ENCODE measurements around the gene WIPF1. TPM values are rescaled to one million over a fixed set of nuclear protein-coding genes. Genes with fewer than 3 reads are reported as not detected.

WIPF1 gene, protein sequence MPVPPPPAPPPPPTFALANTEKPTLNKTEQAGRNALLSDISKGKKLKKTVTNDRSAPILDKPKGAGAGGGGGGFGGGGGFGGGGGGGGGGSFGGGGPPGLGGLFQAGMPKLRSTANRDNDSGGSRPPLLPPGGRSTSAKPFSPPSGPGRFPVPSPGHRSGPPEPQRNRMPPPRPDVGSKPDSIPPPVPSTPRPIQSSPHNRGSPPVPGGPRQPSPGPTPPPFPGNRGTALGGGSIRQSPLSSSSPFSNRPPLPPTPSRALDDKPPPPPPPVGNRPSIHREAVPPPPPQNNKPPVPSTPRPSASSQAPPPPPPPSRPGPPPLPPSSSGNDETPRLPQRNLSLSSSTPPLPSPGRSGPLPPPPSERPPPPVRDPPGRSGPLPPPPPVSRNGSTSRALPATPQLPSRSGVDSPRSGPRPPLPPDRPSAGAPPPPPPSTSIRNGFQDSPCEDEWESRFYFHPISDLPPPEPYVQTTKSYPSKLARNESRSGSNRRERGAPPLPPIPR
- total RNA-seq: 10 to 100 TPM in 2 of 8 experiments, 1 to 10 TPM in 6; 3.7 to 14.3 (median 8.0) TPM

DNA sequence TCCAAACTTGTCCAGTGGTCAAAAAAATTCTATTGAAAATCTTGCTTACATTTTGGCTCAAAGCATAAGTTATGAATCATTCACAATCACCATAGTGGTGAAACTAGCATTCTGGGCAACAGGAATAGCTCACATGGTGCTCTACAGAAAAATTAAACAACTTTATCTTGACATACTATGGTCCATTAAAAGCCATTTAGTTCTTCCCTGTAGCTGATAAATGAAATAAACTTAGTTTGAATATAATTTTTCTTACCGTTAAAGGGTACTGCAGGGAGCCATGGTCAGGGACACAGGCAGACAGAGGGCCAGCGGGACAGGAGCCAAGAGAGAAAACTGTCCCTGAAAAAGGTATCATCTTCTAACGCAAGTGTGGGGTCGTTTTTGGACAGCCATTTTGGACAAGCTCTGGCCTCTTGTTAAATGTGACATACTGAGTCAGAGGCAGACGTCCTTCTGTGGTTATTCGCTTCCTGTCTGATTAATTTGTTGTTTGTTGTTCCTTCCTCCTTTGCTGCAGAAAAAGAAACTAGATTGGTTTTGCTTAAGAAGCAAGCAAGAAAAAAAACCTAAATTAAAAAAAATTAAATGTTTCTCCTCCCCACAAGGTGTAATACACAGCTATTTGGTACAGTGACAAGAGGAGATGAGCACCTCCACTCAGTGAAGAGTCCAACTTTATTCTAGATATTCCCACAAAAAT lies at the start of gene WIPF1:
TSS of gene WIPF1 (minus strand) at position 460 of the 703 bp plus-strand sequence. CDS start 12,231 bp downstream, outside the sequence.
- 53 to 94% (median 83%) methylated on average over 2 to 6 of the region's 6 CpGs for WGBS, 10 experiments
- no peak within 1 kb of the TSS for H3K4me3 ChIP-seq
- ATAC-seq (replicated peaks in 6 of 8): no peak
- no peak within 1 kb of the TSS for H3K27ac ChIP-seq
- in situ Hi-C loops (cut with MboI; ENCODE audit: low pct_unique_long_range_greater_than_20kb in 2 of 9, low sequenced_read_pairs in 9 of 9, unreplicated experiment in 9 of 9): loop anchor here in 3 of 9 experiments (25.0 kb wide), 2 partner anchors 90 to 390 kb away; no protein-coding TSS in a partner anchor
- H3K4me1 ChIP-seq (replicated peaks in 1 of 2): peaks cover 10 to 16% of the 10 kb centered on the region in 2 donors

DNA sequence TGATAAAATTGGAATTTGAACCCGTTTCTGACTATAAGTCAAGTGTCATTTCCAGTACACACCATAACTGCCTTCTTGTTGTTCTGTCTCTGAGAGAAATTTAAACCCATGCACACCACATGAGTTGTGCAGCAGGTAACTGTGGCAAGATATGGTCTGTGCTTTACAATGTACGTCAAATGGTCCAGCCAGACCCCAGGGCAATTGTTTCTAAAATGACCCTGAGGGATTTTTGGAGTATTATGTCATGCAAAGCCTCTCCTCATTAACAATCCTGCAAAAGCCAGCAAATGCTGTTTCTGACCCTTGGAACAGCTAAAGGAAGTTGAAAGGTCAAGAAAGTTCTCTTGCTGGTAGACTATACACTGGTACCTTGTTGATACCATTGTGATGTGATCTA lies 47.7 kb upstream of the WIPF1 start:
- Histone ChIP-seq H3K27ac (no peak overlapping the region), H3K4me3 (no peak overlapping the region), H3K4me1 (replicated peaks in 1 of 2) (no peaks in the 10 kb centered on the region)
- WGBS, 10 experiments: 50 to 100% (median 81%) methylated on average over 1 to 2 of the region's 2 CpGs; no CpG with 5 or more reads in 2 of the 10 experiments
- no peak for ATAC-seq (replicated peaks in 6 of 8)
- in situ Hi-C loops (cut with MboI; ENCODE audit: low pct_unique_long_range_greater_than_20kb in 2 of 9, low sequenced_read_pairs in 9 of 9, unreplicated experiment in 9 of 9): no loop called here

DNA sequence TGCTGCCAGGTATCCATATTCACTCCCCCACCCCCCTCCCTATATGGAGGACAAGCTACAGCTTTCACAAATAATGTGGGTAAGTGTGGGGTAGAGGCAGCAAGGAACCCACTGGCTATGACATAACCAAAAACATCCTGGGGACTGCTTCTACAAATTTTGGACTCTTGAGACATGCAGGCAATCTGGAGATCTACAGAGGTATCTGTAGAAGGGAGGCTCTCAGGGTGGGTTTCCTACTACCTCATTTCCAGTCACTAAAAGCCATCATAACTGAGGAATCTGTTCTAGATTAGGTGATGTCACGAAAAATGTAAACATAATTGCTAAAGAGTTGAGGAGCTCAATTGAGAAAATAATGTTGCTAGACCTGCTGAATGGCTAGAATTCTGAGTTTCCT lies 46.8 kb upstream of the WIPF1 start:
- in situ Hi-C loops (cut with MboI; ENCODE audit: low pct_unique_long_range_greater_than_20kb in 2 of 9, low sequenced_read_pairs in 9 of 9, unreplicated experiment in 9 of 9): no loop called here
- 50 to 100% (median 76%) methylated on average over 1 of the region's 1 CpG; no CpG with 5 or more reads in 2 of the 10 experiments for WGBS, 10 experiments
- ATAC-seq (replicated peaks in 6 of 8): no peak
- H3K4me1 ChIP-seq (replicated peaks in 1 of 2): no peaks in the 10 kb centered on the region
- no peak overlapping the region for H3K4me3 ChIP-seq
- no peak overlapping the region for H3K27ac ChIP-seq

DNA sequence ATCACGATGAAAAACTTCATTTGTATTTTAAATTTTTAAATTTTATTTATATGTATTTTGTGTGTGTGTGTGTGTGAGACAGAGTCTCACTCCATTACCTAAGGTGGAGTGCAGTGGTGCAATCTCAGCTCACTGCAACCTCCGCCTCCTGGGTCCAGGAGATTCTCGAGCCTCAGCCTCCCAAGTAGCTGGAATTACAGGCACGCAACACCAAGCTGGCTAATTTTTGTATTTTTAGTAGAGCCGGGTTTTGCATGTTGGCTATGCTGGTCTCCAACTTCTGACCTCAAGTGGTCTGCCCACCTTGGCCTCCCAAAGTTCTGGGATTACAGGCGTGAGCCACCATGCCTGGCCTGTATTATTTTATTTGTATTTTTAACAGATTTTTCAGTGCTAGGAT lies 45.8 kb upstream of the WIPF1 start:
- ATAC-seq (replicated peaks in 6 of 8): no peak
- 70 to 100% (median 92%) methylated on average over 3 to 6 of the region's 6 CpGs; no CpG with 5 or more reads in 2 of the 10 experiments for WGBS, 10 experiments
- Histone ChIP-seq H3K27ac (no peak overlapping the region), H3K4me1 (replicated peaks in 1 of 2) (no peaks in the 10 kb centered on the region), H3K4me3 (no peak overlapping the region)
- in situ Hi-C loops (cut with MboI; ENCODE audit: low pct_unique_long_range_greater_than_20kb in 2 of 9, low sequenced_read_pairs in 9 of 9, unreplicated experiment in 9 of 9): no loop called here

DNA sequence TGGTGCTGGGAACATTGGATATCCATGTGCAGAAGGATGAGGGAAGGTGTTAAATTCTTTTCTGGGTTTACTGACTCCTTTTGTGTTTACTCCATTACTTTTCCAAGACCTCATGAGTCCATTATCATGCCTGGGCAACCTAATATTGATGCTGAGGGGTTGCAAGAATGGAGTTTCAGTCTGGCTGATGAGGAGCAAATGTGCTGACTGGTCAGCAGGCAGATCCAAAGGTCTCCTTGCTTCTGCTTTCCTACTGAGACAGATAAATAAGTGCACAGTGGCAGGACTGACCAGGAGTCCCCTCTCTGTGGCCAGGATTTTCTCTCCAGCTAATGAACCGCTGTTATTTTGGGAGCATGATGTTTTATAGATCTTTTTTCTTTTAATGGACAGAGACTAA lies 43.6 kb upstream of the WIPF1 start:
- Histone ChIP-seq H3K4me1 (replicated peaks in 1 of 2) (no peaks in the 10 kb centered on the region), H3K27ac (no peak overlapping the region), H3K4me3 (no peak overlapping the region)
- WGBS, 10 experiments: 92 to 100% (median 100%) methylated on average over 1 of the region's 1 CpG; no CpG with 5 or more reads in 5 of the 10 experiments
- in situ Hi-C loops (cut with MboI; ENCODE audit: low pct_unique_long_range_greater_than_20kb in 2 of 9, low sequenced_read_pairs in 9 of 9, unreplicated experiment in 9 of 9): no loop called here
- ATAC-seq (replicated peaks in 6 of 8): no peak

DNA sequence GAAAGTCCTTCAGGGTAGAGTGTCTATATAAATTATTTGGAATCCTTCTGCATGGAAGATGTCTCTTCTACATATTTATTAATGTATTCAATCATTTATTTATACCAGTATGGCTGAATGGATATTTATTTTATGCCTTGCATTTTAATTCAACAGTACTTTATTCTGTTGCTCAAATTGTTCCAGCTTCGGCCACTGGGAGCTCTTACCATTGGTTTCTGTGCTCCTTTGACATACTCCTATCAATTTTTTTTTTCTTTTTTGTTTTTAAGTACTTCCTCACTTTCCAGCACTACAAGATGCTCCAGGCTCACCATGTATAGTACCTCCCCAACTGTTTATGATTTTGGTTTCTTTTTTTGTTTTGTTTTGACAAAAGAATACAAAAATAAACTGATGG lies 39.4 kb upstream of the WIPF1 start:
- Histone ChIP-seq H3K4me1 (replicated peaks in 1 of 2) (no peaks in the 10 kb centered on the region), H3K27ac (no peak overlapping the region), H3K4me3 (no peak overlapping the region)
- in situ Hi-C loops (cut with MboI; ENCODE audit: low pct_unique_long_range_greater_than_20kb in 2 of 9, low sequenced_read_pairs in 9 of 9, unreplicated experiment in 9 of 9): no loop called here
- ATAC-seq (replicated peaks in 6 of 8): no peak
- 53 to 100% (median 100%) methylated on average over 1 of the region's 1 CpG; no CpG with 5 or more reads in 1 of the 10 experiments for WGBS, 10 experiments

DNA sequence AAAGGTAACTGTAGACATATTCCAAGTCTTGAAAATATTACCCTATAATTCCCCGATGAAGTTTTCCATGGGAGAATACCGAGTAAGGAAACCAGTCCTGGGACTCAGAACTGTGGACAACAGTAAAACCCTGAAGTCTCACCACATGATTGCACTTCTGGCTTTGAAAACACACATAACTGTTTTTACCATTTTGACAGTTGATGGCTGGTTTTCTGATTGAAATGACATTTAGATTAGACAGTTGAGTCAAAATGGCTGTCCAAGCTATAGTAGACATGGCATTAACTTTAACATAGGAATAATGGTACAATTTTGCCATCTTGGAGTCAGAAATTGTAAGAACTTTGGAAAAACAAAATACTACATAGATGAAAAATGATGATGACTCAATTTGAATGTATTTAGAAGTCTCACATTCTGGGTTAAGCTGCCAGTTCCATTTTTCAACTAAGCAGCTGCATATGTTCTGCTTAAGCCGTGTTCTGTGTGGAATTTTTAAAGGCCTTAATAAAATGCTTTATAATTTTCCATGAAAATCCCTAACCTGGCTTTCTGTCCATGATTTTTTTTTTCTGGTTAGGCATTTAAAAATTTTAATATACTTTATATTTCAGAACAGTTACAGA lies 38.3 kb upstream of the WIPF1 start:
- Histone ChIP-seq H3K27ac (no peak overlapping the region), H3K4me1 (replicated peaks in 1 of 2) (no peaks in the 10 kb centered on the region), H3K4me3 (no peak overlapping the region)
- no peak for ATAC-seq (replicated peaks in 6 of 8)
- 61 to 100% (median 87%) methylated on average over 1 to 3 of the region's 3 CpGs; no CpG with 5 or more reads in 3 of the 10 experiments for WGBS, 10 experiments
- in situ Hi-C loops (cut with MboI; ENCODE audit: low pct_unique_long_range_greater_than_20kb in 2 of 9, low sequenced_read_pairs in 9 of 9, unreplicated experiment in 9 of 9): no loop called here

DNA sequence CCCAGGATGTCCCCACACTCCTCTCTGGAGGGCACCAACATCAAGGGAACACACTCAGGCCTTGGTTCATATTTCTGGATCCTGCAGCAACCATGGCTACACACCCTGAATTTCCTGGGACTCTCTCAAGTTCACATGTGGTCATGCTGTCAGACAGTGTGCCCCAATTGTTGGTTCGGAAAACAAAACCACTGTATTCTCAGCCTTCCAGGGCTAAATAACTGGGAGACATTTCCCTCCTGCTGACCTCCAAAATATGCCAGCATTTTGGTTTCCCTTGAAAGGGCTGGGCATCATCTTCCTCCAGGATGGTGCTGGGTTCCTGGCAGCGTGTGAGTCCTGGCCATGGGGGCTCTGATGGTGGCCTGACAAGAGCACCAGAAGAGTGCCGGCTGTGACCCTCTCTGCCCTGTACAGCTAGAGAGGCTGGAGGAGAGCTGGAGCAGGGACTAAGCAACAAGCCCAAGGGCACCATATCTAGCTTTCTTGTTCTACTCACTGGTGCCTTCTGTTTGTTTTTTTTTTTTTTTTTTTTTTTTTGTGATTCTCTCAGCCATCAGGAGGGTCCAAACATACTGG lies 37.5 kb upstream of the WIPF1 start:
- in situ Hi-C loops (cut with MboI; ENCODE audit: low pct_unique_long_range_greater_than_20kb in 2 of 9, low sequenced_read_pairs in 9 of 9, unreplicated experiment in 9 of 9): no loop called here
- ATAC-seq (replicated peaks in 6 of 8): no peak
- H3K4me3 ChIP-seq: no peak overlapping the region
- H3K27ac ChIP-seq: no peak overlapping the region
- WGBS, 10 experiments: 50 to 100% (median 97%) methylated on average over 1 to 3 of the region's 3 CpGs; no CpG with 5 or more reads in 4 of the 10 experiments
- no peaks in the 10 kb centered on the region for H3K4me1 ChIP-seq (replicated peaks in 1 of 2)

DNA sequence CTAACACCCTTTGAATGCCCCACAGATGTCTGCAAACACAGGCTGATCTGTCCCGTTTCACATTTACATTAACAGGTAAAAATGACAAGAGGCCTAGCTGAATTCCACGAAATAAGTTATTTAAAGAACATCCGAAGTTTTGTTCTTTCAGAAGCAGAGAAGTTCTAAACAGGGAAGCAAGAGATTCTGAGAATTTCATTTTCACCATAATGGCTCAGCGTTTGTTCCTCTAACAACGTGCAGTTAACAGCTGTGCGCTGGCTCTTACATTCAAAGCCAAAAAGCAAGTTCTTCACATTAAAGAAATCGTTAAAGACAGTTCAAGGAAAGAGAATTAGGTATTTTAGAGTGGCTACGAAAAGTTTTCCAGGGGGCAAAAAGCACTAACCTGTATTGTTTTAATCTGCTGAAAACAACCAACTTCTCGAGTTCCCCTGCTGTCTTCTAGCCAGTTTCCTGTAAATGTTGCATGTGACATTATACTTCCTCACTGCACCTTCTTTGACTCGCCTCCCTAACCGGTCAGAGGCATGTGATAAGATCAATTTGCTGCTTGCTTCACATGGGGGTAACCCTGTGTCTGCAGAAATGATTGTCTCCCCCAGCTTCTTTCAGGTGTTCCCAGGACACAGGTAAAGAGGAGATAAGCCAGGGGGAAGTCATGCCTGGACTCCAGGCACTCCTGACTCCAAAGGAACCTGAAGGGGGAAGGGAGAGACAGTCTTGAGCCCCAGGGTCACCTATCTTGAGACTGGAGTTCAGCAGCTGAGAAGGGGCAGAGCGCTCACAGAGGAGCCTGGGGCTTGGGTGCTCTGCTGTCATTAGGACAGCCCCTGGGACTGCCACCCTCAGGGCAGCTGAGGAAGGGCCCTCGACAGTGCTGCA lies 36.8 kb upstream of the WIPF1 start:
- no peak overlapping the region for H3K27ac ChIP-seq
- H3K4me3 ChIP-seq: no peak overlapping the region
- in situ Hi-C loops (cut with MboI; ENCODE audit: low pct_unique_long_range_greater_than_20kb in 2 of 9, low sequenced_read_pairs in 9 of 9, unreplicated experiment in 9 of 9): no loop called here
- 26 to 88% (median 73%) methylated on average over 3 to 11 of the region's 13 CpGs for WGBS, 10 experiments
- no peaks in the 10 kb centered on the region for H3K4me1 ChIP-seq (replicated peaks in 1 of 2)
- ATAC-seq (replicated peaks in 6 of 8): peak in 3 of 8 experiments; percentile 41 to 60 (median 47)

DNA sequence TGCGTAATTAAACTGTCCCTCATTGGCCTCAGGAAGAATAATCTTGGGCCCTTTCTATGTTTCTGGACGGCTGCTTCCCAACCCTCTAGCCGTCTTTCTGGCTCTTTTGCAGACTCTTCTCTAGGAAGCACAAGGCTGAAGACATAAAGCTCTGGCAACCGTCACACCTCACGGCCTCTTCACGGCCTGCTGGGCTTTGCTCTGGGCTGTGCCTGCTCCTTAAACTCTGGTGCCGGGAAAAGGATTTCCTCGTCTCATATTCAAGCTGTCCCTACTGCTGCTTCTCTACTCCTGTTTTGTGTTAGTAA lies 36.0 kb upstream of the WIPF1 start:
- no peak overlapping the region for H3K27ac ChIP-seq
- in situ Hi-C loops (cut with MboI; ENCODE audit: low pct_unique_long_range_greater_than_20kb in 2 of 9, low sequenced_read_pairs in 9 of 9, unreplicated experiment in 9 of 9): no loop called here
- 22 to 100% (median 83%) methylated on average over 2 to 8 of the region's 8 CpGs for WGBS, 10 experiments
- H3K4me1 ChIP-seq (replicated peaks in 1 of 2): no peaks in the 10 kb centered on the region
- no peak overlapping the region for H3K4me3 ChIP-seq
- ATAC-seq (replicated peaks in 6 of 8): peak in 2 of 8 experiments; percentile 55 to 70

DNA sequence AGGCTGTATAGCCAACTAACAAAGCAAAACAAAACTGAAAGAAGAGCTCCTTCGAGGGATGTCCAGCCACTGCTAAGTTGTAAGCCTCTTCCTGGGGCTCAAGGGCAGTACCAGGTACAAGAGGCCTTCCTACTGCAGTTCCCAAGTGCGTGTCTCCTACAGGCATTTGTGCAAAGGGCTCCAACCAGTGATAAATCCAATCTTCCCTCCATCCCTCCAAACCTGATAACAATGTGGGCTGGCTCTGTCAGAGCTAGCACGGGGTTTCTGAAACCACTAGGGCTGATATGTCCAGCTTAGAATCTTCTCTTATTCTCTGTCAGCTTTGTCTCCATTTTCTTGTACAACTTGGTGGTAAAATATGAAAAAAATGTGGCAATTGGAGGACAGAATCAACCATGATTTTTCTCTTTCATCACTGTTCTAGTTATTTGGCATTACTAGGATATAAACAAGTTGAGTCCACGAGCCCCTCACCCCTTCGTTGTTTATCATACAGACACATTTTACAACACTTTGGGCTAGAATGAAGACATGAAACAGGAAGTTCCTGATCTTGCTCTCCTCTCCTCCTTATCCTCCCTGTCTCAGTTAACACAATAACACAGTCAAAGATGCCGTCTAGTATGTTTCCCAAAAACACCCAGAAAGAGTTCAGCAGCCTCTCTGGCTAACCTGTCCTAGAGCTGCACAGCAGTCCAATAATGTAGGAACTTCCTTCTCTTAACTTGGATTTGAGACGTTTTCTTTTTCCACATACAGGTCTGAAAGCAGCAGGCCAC lies 35.4 kb upstream of the WIPF1 start:
- in situ Hi-C loops (cut with MboI; ENCODE audit: low pct_unique_long_range_greater_than_20kb in 2 of 9, low sequenced_read_pairs in 9 of 9, unreplicated experiment in 9 of 9): no loop called here
- H3K4me3 ChIP-seq: no peak overlapping the region
- ATAC-seq (replicated peaks in 6 of 8): peak in 2 of 8 experiments; percentile 10 to 13
- 0 to 100% (median 81%) methylated on average over 1 to 7 of the region's 7 CpGs for WGBS, 10 experiments
- H3K27ac ChIP-seq: no peak overlapping the region
- H3K4me1 ChIP-seq (replicated peaks in 1 of 2): no peaks in the 10 kb centered on the region

All from motor neuron (in vitro differentiated cells).